GM12864 (cell line): ENCODE measurements around the gene PATZ1.

ENCODE experiments used
- DNase-seq: peaks from one replicate; pipeline ENCODE4 v3.0.0-alpha.2; 2011; ENCODE audit warnings: low read depth
- H3K4me3 ChIP-seq: 2 replicates; pipeline ENCODE4 v1.5.1; 2011; ENCODE audit warnings: mild to moderate bottlenecking, low read depth, low read length, control low read depth
- TF ChIP-seq, protein P1 (sequence below): IDR thresholded peaks from 2 replicates; pipeline ENCODE4 v1.5.1; 2011; ENCODE audit warnings: low read depth, mild to moderate bottlenecking, moderate library complexity, low read length, control low read depth, inconsistent platforms; ENCODE audit errors: missing control alignments

PATZ1 gene

DNA sequence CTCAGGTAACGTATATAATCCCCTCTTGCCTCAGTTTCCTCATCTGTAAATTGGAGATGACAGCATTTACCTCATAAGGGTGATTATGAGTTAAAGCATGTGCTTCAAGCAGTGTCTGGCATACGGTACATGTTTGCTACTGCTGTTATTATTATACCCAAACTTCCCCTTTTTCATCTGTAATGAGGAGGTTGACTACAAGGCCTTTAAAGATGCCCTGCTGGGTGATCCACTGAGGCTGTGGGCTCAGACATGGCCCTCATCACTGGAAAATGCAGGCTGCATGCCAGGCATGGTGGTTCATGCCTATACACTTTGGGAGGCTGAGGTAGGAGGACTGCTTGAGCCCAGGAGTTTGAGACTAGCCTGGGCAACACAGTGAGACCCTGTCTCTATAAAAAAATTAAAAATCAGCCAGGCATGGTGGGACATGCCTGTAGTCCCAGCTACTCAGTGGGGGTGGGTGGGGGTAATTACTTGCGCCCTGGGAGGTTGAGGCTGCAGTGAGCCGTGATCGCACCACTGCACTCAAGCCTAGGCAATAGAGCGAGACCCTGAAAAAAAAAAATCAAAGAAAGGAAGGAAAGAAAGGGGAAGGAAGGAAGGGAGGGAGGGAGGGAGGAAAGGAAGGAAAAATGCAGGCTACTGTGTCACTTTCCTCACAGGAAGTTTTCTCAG lies 58.2 kb downstream of the PATZ1 start:
- TF ChIP-seq, protein P1, sequence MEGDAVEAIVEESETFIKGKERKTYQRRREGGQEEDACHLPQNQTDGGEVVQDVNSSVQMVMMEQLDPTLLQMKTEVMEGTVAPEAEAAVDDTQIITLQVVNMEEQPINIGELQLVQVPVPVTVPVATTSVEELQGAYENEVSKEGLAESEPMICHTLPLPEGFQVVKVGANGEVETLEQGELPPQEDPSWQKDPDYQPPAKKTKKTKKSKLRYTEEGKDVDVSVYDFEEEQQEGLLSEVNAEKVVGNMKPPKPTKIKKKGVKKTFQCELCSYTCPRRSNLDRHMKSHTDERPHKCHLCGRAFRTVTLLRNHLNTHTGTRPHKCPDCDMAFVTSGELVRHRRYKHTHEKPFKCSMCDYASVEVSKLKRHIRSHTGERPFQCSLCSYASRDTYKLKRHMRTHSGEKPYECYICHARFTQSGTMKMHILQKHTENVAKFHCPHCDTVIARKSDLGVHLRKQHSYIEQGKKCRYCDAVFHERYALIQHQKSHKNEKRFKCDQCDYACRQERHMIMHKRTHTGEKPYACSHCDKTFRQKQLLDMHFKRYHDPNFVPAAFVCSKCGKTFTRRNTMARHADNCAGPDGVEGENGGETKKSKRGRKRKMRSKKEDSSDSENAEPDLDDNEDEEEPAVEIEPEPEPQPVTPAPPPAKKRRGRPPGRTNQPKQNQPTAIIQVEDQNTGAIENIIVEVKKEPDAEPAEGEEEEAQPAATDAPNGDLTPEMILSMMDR, result no peak
- H3K4me3 ChIP-seq, result no peak overlapping the region
- no peak for DNase-seq

DNA sequence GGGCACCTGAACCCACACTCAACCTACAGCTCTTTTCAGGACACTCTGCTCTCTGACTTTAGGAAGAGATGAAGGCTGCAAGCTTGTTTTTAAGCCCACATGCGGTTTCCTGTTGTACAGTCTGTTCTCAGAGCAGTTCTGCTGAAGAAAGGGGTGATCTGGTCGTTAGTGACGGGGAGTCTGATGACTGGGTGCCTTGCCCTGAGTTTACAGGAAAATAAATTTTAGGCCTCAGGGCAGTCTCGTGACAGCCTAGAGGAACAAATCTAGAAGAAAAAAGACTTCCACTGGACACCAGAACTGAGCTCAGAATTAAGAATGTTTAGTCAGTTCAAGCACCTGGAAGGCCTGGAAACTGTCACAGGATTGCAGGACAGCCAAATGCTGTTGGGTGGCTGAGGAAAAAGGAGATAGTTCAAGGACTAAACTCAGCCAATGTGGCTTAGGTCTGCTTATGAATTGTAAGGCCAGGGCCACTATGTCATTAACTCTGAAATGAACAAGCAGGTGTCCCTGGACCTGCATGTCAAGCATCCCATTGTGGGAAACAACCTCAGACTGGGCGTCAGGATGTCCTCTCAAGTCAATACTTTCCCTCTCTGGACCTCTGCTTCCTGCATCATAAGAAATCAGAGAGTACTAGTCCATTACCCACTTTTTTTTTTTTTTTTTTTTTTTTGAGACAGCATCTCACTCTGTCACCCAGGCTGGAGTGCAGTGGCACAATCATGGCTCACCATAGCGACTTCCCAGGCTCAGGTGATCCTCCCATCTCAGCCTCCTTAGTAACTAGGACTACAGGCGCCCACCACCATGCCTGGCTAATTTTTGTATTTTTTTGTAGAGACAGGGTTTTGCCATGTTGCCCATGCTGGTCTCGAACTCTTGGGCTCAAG lies 59.5 kb downstream of the PATZ1 start:
- DNase-seq, result no peak
- H3K4me3 ChIP-seq, result no peak overlapping the region
- TF ChIP-seq, protein P1, result no peak

DNA sequence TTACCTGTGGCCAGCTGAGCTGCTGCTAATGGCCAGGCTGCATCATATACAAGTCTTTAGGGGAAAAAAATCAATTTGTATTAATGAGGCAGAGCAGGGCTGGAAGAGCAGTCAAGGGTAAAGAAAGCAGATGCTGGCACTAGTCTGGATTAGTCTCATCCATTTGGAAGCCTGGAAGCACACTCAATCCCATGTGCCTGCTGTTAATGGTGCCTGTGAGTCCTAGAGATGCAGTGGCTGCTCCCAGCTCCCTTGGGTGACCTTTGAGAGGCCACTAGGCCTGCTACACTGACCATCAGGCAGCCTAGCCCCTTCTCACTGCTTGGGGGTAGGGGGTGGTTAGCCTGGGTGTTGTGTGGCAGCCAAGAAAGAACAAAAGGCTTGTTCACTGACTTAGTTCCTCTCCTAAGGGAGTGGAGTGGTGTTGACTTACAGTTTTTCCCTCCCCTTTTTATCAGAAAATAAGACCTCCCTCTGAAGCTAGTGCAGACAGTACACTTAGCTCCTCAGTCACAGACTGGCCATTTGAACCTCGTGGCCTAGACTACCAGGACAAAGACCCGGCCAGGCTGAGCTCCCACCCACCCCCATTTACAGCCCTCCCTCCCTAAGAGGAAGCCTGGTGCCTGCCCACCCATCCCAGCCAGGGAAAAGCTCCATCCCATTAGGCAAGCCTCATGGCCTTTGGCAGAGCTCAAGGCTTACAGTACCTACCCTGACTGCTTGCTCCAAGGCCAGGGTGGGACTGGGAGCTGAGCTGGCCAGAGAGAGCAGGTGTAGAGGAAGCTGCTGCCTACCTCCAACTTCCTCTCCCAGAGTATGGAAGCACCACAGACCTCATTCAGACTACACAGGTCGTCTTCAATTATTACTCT lies 61.6 kb downstream of the PATZ1 start:
- no peak for DNase-seq
- TF ChIP-seq, protein P1, result no peak
- H3K4me3 ChIP-seq, result no peak overlapping the region

DNA sequence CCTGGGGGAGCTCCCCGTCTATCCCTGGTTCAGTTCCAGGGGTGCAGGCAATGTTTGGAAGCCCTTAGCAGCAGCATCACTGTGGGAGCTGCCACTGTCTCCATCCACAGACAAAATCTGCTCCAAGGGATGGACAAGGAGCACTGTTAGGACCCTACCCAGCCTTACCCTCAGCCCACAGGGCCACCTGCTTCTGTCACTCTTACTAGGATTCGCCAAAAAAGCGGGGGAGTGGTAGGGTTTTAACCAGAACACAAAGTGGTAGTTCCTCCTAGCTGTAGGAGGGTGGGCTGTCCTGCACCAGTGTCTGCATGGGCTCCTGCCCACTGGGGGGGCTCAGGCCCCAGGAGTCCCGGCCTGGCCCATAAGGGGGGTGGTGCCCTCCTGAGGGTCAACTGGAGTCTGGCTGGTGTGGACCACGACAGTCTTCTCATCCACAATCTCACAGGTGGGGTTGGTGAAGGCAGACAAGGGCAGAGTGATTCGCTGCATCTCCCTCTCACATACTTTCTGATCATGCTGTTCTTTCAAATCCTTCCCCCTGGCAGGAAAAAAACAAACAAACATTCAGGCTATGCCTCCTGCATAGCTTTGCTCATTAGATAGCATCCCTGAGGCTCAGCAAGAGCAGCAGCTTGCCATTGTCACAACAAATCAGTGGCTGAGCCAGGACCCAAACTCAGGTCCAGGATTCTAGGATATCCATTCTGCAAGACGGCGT lies 63.2 kb downstream of the PATZ1 start:
- no peak for DNase-seq
- TF ChIP-seq, protein P1, result no peak
- H3K4me3 ChIP-seq, result no peak overlapping the region

DNA sequence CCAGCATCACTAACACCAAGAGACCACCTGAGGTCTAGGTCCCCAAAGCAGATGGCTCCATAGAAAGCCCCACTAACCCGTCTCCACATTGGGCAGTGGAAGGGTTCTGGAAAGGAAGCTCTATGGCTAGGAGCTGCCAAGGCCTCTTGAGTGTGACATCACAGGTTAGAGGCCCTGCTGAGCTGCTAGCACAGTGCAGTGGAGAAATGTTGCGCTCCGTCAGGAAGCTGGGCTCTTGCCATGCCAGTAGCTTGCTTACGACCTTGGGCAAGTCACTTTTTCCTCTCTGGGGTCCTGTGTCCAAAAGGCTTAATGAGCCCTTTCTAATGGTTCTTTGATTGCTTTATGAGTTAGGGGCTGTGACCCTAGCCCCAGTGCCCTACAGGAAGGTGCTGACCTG lies 64.4 kb downstream of the PATZ1 start:
- TF ChIP-seq, protein P1, result no peak
- H3K4me3 ChIP-seq, result no peak overlapping the region
- DNase-seq, result no peak

DNA sequence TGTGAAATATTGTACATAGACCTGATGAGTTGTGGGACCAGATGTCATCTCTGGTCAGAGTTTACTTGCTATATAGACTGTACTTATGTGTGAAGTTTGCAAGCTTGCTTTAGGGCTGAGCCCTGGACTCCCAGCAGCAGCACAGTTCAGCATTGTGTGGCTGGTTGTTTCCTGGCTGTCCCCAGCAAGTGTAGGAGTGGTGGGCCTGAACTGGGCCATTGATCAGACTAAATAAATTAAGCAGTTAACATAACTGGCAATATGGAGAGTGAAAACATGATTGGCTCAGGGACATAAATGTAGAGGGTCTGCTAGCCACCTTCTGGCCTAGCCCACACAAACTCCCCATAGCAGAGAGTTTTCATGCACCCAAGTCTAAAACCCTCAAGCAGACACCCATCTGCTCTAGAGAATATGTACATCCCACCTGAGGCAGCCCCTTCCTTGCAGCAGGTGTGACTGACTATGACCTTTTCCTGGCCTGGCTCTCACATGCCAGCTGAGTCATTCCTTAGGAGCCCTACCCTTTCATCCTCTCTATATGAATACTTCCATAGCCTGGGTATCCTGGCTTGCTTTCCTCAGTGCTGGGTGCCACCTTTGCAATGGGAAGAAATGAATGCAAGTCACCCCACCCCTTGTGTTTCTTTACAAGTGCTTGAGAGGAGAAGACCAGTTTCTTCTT lies 66.2 kb downstream of the PATZ1 start:
- DNase-seq, result no peak
- no peak overlapping the region for H3K4me3 ChIP-seq
- TF ChIP-seq, protein P1, result no peak
